Measurements from ENCODE around the gene PRRG4. TPM values are rescaled to one million over a fixed set of nuclear protein-coding genes. Genes with fewer than 3 reads are reported as not detected.

Gene PRRG4
- total and polyA plus RNA-seq, 2 of the 13 experiments (the other 11 are each of a cell fraction or from before 2014, with no cell fraction given), result 0.24 to 0.95 TPM

- TF ChIP-seq, protein P1, sequence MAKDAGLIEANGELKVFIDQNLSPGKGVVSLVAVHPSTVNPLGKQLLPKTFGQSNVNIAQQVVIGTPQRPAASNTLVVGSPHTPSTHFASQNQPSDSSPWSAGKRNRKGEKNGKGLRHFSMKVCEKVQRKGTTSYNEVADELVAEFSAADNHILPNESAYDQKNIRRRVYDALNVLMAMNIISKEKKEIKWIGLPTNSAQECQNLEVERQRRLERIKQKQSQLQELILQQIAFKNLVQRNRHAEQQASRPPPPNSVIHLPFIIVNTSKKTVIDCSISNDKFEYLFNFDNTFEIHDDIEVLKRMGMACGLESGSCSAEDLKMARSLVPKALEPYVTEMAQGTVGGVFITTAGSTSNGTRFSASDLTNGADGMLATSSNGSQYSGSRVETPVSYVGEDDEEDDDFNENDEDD (CRISPR knock-in tag; IDR thresholded peaks at IDR 0.05; ENCODE audit: borderline replicate concordance), result peak; percentile 54; the same call in 1 of the 2 replicates
- TF ChIP-seq ATF1 (CRISPR knock-in tag; IDR thresholded peaks at IDR 0.05) (peak; percentile 73; the same call in 1 of the 2 replicates), TOE1 (CRISPR knock-in tag; IDR thresholded peaks at IDR 0.05) (no peak), TBP (CRISPR knock-in tag; IDR thresholded peaks at IDR 0.05) (no peak), NR2F2 (IDR thresholded peaks at IDR 0.05; ENCODE audit: borderline replicate concordance, low read depth) (no peak), FOXA3 (CRISPR knock-in tag; IDR thresholded peaks at IDR 0.05) (no peak), ZNF430 (CRISPR knock-in tag; IDR thresholded peaks at IDR 0.05) (no peak), ZNF558 (CRISPR knock-in tag; IDR thresholded peaks at IDR 0.05; ENCODE audit: borderline replicate concordance) (no peak), HMGA1 (CRISPR knock-in tag; conservative IDR thresholded peaks at IDR 0.05) (no peak), ZNF335 (CRISPR knock-in tag; IDR thresholded peaks at IDR 0.05) (no peak), CREB1 (IDR thresholded peaks at IDR 0.05) (peak; percentile 65), CREB1 (CRISPR knock-in tag; IDR thresholded peaks at IDR 0.05) (peak; percentile 75), POLR2A (IDR thresholded peaks at IDR 0.05; ENCODE audit: insufficient read depth in 1 of 2, low read depth in 2 of 2, low read length in 2 of 2) (peak in 1 of 2 experiments; percentile 91; a peak in 3 of 4 replicates), TCF12 (IDR thresholded peaks at IDR 0.05) (no peak), TCF12 (CRISPR knock-in tag; IDR thresholded peaks at IDR 0.05) (no peak), MTA1 (CRISPR knock-in tag; IDR thresholded peaks at IDR 0.05; ENCODE audit: borderline replicate concordance) (no peak), NONO (IDR thresholded peaks at IDR 0.05) (no peak), NONO (CRISPR knock-in tag; conservative IDR thresholded peaks at IDR 0.05) (no peak), POLR2AphosphoS5 (IDR thresholded peaks at IDR 0.05; ENCODE audit: low read depth, low read length) (peak; percentile 66), RAD51 (IDR thresholded peaks at IDR 0.05; ENCODE audit: borderline replicate concordance) (no peak), FOXO1 (CRISPR knock-in tag; IDR thresholded peaks at IDR 0.05) (no peak), ZBTB21 (CRISPR knock-in tag; IDR thresholded peaks at IDR 0.05) (peak; percentile 98), PLRG1 (conservative IDR thresholded peaks at IDR 0.05) (no peak), ZNF350 (CRISPR knock-in tag; IDR thresholded peaks at IDR 0.05; ENCODE audit: borderline replicate concordance, low read depth) (no peak), ZNF143 (CRISPR knock-in tag; IDR thresholded peaks at IDR 0.05) (peak; percentile 56)
- TF ChIP-seq, protein P2, sequence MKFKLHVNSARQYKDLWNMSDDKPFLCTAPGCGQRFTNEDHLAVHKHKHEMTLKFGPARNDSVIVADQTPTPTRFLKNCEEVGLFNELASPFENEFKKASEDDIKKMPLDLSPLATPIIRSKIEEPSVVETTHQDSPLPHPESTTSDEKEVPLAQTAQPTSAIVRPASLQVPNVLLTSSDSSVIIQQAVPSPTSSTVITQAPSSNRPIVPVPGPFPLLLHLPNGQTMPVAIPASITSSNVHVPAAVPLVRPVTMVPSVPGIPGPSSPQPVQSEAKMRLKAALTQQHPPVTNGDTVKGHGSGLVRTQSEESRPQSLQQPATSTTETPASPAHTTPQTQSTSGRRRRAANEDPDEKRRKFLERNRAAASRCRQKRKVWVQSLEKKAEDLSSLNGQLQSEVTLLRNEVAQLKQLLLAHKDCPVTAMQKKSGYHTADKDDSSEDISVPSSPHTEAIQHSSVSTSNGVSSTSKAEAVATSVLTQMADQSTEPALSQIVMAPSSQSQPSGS (CRISPR knock-in tag; IDR thresholded peaks at IDR 0.05), result no peak; the same call in 1 of the 2 replicates
- TF ChIP-seq, protein P3, sequence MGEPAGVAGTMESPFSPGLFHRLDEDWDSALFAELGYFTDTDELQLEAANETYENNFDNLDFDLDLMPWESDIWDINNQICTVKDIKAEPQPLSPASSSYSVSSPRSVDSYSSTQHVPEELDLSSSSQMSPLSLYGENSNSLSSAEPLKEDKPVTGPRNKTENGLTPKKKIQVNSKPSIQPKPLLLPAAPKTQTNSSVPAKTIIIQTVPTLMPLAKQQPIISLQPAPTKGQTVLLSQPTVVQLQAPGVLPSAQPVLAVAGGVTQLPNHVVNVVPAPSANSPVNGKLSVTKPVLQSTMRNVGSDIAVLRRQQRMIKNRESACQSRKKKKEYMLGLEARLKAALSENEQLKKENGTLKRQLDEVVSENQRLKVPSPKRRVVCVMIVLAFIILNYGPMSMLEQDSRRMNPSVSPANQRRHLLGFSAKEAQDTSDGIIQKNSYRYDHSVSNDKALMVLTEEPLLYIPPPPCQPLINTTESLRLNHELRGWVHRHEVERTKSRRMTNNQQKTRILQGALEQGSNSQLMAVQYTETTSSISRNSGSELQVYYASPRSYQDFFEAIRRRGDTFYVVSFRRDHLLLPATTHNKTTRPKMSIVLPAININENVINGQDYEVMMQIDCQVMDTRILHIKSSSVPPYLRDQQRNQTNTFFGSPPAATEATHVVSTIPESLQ (CRISPR knock-in tag; conservative IDR thresholded peaks at IDR 0.05), result no peak
Measured at GRCh38 chr11:32894149-32894827, 64.6 kb downstream of the PRRG4 start (continued).
